Measurements from ENCODE around the gene AUTS2.

AUTS2 gene

DNA sequence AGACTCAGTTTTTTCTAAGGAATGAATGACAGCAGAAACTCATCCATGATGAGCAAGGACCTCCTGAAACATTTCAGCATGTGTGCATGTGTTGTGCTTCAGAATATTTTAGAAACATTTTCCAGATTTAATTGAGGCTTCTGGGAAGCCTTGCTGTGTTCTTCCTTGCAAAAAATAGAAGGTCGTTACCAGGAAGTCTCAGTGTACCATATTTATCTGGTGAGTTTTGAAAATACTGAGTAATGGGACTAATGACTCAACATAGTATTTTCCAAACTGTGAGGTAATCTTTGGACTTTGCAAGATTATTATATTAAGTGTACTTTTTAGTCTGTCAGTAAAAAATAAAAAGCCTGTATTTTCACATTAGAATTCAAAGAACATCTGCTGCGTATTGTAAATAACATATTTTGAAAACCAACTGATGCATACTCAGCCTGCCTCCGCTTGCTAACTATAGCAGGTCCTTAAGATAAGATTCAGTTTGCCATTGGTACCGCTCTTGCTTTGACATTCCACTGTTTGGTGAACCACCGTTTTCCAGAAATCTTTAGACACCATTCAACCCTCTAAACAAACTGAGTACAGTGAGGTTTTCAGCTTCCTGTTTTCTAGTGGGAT, 794.1 kb downstream of the AUTS2 start:
- no peak for DNase-seq (ENCODE audit: low read depth in 4 of 4, low spot score in 1 of 4)

GRCh38 chr7:70392877-70393435, 794.7 kb downstream of the AUTS2 start:
- no peak for DNase-seq (ENCODE audit: low read depth in 4 of 4, low spot score in 1 of 4)

DNA sequence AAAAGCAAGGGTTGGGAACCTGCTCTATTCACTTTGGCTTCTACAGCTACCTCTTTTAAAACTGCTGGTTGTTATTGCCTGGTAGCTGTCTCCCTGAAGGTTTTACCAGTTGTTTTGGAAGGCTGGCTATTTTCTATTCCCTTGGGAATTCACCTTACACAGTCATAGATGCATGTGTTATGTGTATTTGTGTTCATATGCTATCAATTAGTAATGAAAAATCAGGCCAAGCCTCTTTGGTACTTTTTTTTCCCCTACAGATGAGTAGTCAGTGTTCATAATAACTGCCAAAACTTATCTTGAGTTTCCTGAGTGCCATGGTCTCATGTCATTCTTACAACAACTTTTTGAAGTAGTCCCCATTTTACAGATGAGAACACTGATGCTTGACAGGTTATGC, 795.7 kb downstream of the AUTS2 start:
- no peak for DNase-seq (ENCODE audit: low read depth in 4 of 4, low spot score in 1 of 4)

- DNase-seq (ENCODE audit: low read depth in 4 of 4, low spot score in 1 of 4) = no peak
Observed at GRCh38 chr7:70400829-70401380, 802.6 kb downstream of the AUTS2 start.

GRCh38 chr7:70402069-70402468, 803.8 kb downstream of the AUTS2 start:
- DNase-seq (ENCODE audit: low read depth in 4 of 4, low spot score in 1 of 4) = no peak

DNA sequence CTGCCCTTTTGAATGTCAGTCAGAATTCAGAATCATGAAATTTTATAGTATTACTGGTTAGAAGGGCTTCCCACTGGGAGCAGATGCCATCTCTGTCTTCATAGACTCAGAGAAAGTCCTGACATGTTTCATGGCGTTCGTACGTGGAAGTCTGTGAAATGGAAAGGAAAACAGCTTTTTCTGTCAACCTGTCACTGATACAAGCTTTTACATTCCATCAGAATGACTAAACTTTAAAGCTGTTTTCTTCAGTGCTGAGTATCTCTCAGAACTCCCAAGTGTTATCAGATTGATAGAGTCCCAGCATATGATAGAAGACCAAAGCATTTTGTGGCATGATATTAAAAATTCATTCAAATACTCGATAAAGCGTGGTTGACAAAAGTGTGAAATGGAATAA, 807.0 kb downstream of the AUTS2 start:
- DNase-seq (ENCODE audit: low read depth in 4 of 4, low spot score in 1 of 4) = no peak

GRCh38 chr7:70406186-70406949, 808.1 kb downstream of the AUTS2 start:
- no peak for DNase-seq (ENCODE audit: low read depth in 4 of 4, low spot score in 1 of 4)

- DNase-seq (ENCODE audit: low read depth in 4 of 4, low spot score in 1 of 4) = no peak
Observed at GRCh38 chr7:70406950-70407209, 808.6 kb downstream of the AUTS2 start.

- DNase-seq (ENCODE audit: low read depth in 4 of 4, low spot score in 1 of 4) = no peak
Observed at GRCh38 chr7:70408477-70408876, 810.2 kb downstream of the AUTS2 start.

DNA sequence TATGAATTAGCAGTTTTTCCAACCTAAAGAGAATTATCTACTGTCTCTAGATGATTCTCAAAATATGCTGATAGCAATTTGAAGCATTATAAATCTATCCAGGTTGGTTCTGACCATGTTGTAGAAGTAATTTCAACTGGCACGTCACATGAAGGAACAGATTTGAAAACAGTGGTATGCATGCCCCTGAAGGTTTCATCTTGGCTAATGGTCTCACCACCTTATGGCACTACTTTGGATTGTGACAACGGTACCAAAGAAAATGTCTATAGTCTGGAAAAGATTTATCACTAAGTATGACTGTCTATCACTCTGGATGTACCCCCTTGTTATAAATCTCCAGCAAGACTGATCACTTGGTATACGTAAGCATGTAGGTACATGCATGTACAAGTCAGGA, 810.6 kb downstream of the AUTS2 start:
- no peak for DNase-seq (ENCODE audit: low read depth in 4 of 4, low spot score in 1 of 4)

DNA sequence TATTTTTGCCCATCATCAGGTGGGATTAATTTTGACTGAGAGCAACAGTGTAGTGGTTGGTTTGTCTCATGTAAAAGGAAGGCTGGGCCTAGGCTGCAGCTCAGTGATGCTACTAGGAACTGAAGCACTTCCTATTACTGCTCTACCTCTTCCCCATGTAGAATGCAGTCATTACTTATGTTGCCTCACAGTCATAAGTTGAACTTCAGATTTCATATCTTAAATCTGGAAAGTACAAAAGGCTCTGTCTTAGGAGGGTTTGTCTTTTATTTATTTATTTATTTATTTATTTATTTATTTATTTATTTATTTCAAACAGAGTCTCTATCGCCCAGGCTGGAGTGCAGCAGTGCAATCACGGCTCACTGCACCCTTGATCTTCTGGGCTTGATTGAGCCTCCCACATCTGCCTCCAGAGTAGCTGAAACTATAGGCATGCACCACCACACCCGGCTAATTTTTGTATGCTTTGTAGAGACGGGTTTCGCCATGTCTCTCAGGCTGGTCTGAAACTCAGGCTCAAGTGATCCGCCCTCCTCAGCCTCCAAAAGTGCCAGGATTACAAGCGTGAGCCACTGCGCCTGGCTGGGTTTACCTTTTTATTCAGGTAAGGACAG, 812.0 kb downstream of the AUTS2 start:
- DNase-seq (ENCODE audit: low read depth in 4 of 4, low spot score in 1 of 4) = no peak

- no peak for DNase-seq (ENCODE audit: low read depth in 4 of 4, low spot score in 1 of 4)
Observed at GRCh38 chr7:70414368-70414767, 816.1 kb downstream of the AUTS2 start.

DNA sequence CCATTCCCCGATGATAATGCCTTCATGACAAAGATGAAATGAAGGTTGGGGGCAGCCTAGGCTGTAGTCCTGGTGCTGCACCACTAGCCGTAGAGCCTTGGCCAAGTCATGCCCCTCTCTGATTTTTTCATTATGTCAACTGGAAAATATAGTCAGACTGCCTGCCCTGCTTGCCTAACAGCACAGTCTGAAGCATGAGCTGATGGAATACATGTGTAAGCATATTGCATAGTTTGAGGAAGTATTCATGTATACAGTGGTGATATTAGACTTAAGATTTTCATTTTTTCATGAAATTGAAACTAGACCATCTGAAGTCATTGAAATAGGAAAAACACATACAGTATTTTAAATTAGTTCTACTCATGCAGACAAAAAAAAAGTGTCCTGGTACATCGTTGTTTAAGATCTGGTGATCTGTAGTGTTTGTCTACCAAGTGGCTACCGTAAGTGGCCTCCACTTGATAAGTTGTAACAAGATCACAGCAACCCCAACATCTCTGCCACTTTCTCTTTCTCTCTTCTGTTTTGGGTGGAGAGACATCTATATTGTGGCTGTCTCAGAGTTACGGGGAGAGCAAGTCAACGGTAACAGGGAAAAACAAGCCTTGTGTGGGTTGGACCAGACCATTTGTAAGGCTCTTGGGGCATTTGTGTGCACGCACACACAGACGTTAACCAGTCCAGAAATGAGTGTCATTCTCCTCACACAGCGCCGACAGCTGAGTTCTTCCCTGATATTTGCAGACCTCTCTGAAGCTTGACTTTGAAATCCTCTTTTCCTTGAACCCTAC, 817.1 kb downstream of the AUTS2 start:
- DNase-seq (ENCODE audit: low read depth in 4 of 4, low spot score in 1 of 4) = no peak

DNA sequence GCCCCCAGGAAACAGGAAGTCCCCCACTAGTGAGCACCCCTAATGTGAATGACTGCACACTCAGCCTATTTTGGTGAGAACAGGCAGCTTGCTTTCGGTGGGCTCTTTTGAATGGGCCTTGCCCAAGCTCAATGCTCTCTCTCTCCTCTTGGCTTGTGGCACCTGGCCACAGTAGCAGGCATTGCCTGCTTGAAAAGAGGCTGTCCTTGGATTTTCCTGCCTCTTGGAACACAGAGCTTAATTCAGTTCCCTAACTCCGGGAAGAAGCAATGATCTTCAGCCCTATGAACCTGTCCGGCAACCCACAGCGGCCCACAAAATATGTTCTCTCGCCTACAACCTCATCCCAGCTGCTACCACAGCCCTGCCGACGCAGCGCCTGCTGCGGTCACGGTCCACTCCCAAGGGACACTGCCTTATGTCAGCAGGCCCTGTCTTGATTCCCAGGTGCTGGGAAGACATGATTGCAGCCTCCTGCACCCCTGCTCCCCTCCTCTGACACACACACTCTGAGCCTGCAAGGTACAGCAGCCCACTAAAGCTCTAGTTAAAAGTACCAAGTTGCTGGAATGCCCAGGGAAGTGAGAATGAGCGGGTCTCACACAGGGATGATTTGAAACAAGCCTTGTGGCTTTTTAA, 818.2 kb downstream of the AUTS2 start:
- DNase-seq (ENCODE audit: low read depth in 4 of 4, low spot score in 1 of 4) = no peak

DNA sequence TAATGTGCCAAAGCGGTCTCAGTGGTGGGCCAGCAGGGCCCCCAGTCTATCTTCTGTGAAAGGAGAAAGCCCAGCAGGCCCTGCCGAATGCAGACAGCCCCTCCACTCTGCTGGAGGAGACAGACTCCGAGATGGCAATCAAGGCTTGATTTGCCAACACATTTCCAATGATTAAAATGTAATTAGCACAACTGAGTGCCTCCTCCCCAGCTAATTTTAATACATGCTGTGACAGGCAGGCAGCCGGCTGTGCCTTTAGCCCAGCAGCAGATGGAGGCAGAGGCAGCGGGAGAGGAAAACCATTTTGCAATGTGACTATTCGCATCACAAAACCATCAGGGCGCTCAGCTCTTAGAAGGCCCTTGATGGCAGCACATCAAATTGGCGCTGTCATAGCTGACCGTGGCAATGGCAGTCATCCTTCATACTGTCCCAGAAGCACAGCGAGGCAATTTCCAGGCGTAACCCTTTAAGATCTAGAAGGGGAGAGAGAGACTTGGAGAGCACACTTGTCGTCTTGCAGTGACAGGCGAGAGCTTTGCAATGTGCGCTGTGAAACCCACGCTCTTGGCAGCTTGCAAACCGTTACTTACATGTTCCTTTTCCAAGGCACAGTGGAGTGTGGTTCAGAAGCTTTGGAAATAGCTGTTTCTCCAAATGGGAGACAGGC, 818.8 kb downstream of the AUTS2 start:
- no peak for DNase-seq (ENCODE audit: low read depth in 4 of 4, low spot score in 1 of 4)

- no peak for DNase-seq (ENCODE audit: low read depth in 4 of 4, low spot score in 1 of 4)
Observed at GRCh38 chr7:70419526-70420380, 821.5 kb downstream of the AUTS2 start.

DNA sequence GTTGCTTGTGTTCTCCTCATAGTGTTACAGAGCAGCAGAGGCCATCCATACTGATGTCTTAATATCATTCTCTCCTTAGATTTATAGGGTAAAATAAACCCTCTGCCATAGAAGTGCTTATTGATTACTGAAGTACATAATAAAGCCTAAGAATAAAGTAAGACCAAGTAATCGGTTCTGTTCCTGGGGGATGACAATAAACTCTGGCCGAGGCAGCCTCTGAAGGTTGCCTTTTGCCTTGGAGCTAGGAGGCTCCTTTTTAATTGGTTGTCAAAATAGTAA, 822.0 kb downstream of the AUTS2 start:
- DNase-seq (ENCODE audit: low read depth in 4 of 4, low spot score in 1 of 4) = no peak

- no peak for DNase-seq (ENCODE audit: low read depth in 4 of 4, low spot score in 1 of 4)
Observed at GRCh38 chr7:70421319-70421718, 823.0 kb downstream of the AUTS2 start.

DNA sequence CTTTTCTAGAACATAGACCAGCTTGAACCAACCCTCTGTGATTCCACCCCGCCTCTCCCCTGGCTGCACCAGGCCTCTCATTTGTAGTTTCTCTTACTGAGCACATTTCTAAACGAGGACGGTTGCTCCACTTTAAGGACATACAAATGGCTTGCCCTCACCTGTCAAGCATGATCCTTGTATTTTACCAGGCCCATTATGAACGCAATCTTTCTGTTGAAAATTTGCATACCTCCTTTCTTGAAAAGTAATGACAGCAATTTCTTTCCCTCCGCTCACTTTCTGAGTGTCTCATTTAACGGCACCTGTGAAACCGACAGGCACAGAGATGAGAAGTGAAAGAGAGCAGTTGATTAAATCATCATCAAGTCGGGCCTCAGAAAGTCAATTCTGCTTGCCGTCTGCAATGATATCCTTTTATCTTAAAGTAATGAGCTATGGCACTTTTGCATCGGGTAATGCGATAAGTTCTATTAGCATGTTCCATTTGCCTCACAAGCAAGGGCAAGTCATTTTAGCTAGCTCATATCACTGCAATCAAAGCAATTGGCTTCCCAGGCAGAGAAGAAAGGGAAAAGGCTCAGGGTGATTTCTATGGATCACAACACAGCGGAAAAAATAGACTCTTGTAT, 828.1 kb downstream of the AUTS2 start:
- DNase-seq (ENCODE audit: low read depth in 4 of 4, low spot score in 1 of 4) = no peak
